A204.1 (cell line): ENCODE measurements around the gene PHF21B.

Source experiments
- FAIRE-seq: peaks from 2 replicates; lab custom pipeline; 2012; peaks lifted over from hg19 to GRCh38; lab: Jason Lieb, UNC

The PHF21B gene

DNA sequence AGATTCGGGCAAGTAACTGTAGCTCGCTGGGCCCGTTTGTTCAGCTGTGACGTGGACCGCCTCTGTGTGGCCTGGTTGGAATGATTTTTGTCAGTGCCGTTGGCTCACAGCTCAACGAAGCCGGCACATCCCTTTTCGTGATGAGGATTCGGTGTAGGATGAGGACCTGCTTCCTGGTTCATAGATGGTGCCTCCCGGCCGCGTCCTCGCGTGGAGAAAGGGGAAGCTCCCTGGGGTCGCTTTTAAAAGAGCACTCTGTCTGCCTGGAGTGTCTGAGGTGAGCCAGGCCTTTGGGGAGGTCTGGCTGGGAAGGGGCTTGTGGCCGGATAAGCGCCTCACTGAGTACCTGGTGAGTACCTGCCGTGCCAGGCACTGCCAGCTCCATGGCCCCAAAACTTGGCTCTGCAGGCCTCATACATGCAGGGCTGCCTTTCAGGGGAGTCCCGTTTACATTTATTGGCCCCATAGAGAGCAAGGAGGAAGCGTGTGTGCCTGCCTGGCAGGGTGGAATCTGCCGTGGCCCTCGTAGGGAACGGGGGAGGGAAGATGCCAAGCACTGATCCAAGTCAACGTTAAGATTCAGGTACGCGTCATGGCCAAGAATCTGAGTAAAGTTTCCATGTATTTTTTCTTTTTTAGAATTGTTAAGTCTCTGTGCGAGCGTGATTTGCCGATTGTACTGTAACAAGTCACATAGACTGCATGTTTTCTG is 169.0 kb downstream of the PHF21B start:
- no peak for FAIRE-seq

- FAIRE-seq = no peak
These were observed 170.1 kb downstream of the PHF21B start for GRCh38 chr22:44839721-44840120.

DNA sequence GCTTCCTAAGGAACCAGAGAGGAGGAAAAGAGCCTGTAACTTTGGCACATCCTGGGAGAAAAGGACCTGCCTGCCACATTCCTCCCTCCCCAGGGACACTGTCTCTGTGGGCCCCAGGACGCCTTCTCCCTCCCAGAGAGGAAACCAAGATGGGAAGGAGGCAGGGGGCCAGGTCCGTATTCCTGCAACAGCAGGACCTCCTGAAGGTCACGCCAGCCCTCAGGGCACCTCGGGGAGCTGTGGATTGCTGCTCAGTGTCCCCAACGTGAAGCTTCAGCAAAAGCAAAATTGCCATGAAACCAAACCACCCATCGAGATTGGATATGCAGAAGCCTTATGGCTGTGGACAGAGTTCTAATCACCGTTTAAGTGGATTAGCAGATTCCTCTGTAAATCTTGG is 170.7 kb downstream of the PHF21B start:
- no peak for FAIRE-seq

- FAIRE-seq = no peak
These were observed 171.3 kb downstream of the PHF21B start for GRCh38 chr22:44838316-44839016.

DNA sequence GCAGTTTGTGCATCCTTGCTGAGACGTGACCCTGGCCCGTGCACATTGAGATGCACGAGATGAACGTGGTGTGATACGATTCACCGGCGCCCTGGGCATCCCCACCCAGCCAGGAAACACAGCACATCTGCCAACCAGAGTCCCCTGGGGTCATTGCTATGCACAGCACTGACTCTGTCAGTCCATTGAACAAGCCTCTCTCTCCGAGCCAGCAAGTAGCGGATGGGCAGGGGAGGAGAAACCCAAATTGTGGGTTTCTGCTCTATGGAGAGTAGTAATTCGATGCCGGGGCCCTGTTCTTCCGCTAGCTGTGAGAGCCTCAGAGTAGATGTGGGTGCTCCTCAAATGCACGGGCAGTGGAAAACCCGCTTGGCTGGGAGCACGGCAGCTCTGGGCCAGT is 172.3 kb downstream of the PHF21B start:
- FAIRE-seq = no peak

DNA sequence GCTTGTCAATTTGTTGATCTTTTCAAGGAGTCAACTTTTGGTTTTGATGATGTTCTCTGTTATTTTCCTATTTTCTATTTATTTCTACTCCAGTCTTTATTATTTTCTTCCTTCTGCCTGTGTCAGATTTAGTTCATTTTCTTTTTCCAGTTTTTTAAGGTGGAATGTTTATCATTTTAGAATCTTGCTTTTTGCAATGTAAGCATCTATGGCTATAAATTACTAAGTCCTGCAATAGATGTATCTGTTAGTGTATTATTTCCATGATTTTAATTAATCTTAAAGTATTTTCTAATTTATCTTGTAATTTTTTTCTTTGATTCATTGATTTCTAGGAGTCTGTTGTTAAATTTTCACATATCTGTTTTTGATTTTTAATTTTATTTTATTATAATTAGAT is 175.7 kb downstream of the PHF21B start:
- FAIRE-seq = peak; percentile 51

GRCh38 chr22:44831885-44832284 is 177.9 kb downstream of the PHF21B start:
- FAIRE-seq = no peak
